Measurements from ENCODE around the gene IL31RA. TPM values are rescaled to one million over a fixed set of nuclear protein-coding genes. Genes with fewer than 3 reads are reported as not detected.
"Not testable (repeated sequence)": the region's sequence is repeated elsewhere in the genome, so short reads cannot be mapped to it uniquely, and the experiment has no call there.

Gene IL31RA
- total RNA-seq = 0.21 and 0.73 TPM in 2 replicates

DNA sequence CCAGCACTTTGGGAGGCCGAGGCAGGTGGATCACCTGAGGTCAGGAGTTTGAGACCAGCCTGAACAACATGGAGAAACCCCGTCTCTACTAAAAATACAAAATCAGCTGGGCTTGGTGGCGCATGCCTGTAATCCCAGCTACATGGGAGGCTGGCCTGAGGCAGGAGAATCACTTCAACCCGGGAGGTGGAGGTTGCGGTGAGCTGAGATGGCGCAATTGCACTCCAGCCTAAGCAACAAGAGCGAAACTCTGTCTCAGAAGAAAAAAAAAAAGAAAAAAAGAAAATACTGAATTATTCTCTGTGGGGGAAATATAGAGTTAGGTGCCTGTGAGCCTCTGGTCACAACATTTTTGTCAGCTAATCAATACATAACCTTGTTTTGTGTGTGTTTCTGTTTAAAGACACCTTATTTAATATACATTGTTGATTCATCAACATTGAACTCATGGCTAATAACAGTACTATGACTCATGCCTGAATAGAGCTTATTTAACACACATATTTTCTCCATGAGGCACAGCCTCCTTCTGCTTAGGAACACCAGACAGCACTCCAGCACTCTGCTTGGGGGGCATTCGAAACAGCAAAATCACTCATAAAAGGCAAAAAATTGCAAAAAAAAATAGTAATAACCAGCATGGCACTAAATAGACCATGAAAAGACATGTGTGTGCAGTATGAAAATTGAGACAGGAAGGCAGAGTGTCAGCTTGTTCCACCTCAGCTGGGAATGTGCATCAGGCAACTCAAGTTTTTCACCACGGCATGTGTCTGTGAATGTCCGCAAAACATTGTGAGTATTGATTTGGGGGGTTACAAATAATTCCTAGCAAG is at the start of gene IL31RA:
IL31RA (plus strand) TSS at position 519 of the 836 bp plus-strand sequence; CDS start at position 733, 214 bp downstream.
- DNase-seq (ENCODE audit: low read depth, low spot score) = no peak

DNA sequence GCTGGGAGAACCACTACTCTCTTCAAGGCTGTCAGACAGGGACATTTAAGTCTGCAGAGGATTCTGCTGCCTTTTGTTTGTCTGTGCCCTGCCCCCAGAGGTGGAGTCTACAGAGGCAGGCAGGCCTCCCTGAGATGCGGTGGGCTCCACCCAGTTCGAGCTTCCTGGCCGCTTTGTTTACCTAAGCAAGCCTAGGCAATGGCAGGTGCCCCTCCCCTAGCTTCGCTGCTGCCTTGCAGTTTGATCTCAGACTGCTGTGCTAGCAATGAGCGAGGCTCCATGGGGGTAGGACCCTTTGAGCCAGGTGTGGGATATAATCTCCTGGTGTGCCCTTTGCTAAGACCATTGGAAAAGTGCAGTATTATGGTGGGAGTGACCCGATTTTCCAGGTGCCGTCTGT is 42.3 kb upstream of the IL31RA start:
- DNase-seq (ENCODE audit: low read depth, low spot score) = not testable (repeated sequence)

DNA sequence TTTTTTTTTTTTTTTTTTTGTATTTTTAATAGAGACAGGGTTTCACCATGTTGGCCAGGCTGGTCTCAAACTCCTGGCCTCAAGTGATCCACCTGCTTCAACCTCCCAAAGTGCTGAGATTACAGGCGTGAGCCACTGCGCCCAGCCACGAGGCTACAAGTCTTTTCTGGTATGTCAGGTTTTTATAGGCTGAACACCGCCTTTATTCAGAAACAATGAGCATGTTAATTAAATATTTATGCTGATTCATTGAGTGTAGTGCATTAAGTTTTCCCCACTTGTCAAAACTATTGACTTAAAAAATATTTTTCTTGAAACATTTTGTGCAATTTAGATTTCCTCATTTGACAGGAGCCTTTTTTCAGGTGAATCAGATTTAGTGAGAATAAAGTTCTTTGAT is 35.2 kb upstream of the IL31RA start:
- DNase-seq (ENCODE audit: low read depth, low spot score) = not testable (repeated sequence)

DNA sequence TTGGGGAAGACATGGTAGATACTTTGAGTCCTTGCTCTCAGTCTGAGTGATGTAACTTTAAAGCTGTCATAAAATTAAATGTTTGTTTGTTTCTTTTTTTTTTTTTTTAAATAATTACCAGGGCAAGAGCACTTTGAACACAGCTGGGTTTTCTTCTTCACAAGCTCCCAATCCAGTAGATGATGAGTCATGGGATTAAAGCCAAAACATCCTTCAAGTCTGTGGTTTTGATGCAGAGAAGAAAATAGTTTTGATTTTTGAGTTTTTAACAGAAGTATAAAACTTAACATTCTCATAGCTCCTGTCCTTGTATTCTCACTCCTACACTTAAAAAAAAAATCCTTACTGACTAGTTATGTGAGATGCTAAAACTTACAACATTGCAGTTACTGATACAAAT is 34.8 kb upstream of the IL31RA start:
- no peak for DNase-seq (ENCODE audit: low read depth, low spot score)

DNA sequence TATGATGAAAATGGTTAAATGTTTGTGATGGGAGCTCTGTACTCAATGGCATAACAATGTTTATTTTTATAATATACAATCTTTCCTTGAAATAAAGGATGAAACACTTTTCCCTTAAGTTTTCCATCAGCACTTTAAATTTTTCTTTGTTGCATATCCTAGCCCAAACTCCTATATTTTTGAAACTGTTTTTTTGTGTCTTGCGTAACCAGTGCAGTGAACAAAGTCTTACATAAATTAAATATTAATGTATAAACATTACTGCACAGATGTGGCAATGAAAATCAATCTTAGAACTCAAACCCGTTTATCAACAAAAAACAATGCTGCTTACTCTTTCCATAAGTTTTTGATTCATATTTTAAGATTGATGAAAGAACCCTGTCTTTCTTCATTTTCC is 34.1 kb upstream of the IL31RA start:
- no peak for DNase-seq (ENCODE audit: low read depth, low spot score)

DNA sequence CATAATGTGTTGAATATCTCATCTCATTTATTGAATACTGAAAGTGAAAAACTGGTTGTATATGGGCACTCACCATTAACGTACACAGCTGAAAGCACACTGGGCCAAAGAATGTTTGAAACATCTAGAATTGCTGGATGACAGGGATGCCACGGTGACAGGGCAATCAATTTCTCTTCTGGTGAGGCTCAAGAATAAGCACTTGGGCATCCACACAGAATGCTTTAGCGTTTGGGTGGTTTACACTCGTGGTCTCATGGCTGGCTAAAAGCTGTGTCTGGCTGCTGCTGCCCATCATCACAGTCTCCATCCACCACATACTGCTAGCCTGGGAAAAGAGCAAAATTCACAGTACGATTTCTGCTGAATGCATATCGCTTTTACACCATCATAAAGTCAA is 30.7 kb upstream of the IL31RA start:
- DNase-seq (ENCODE audit: low read depth, low spot score) = no peak

DNA sequence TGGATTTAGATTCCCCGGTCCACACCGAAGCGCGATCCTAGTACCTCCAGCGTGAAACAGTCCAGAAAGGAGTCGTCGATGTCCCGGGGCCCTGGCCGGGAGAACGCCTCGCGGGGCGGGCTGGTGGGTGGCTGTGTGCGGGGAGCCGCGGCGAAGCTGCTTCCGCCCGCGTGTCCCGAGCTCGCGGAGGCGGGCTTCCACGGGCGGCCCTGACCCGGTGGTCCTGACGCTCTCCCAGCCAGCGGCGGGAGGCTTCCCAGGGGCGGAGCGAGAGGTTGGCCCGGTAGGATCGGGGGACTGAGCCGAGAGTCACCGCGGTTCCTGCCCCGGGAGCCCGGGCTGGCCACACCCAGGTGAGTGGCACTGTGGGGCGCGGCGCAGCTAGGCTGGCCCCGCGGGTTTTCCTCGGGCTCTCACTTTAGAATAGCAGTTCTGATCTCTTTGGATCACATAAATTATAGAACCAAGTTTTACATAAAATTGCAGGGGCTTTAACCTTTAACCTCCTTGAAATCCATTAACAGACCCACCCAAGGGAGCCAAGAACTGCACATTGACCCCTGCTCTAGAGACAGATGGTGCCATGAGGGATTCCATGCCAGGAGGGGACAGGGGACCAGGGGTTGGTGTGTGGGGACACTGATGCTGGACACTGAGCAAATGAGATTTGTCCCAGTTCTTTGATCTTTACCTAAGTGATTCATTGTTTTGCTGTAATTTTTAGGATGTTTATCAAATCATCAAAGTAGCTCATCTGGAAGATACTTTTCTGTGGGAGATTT is 29.2 kb upstream of the IL31RA start:
- no peak for DNase-seq (ENCODE audit: low read depth, low spot score)

DNA sequence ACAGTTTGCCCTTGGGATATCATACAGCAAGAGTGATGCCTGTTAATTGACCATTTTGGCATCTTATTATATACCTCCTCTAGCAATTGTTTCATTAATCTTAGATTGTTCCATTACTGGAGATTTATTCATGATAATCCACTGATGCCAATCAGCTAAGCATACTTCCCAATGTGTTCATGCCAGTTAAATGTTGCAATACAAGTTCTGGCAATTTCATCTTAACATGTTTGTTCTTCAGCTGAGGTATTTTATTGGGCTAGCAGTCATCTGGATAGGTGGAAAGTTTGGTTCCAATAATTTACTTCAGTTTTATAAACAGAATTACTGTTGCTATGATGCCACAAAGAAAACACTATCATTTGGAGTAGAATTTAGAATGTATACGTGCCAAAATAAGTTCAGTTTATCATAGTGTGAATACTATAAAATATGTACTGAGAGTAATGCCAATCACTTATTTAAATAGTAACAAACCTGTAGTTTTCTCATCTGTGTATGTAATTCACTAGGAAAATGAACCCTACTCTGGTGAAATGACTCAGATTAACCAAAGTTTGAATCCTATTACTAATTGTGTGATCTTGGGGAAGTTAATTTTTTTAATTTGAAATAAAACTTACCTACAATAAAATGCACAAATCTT is 27.9 kb upstream of the IL31RA start:
- no peak for DNase-seq (ENCODE audit: low read depth, low spot score)

DNA sequence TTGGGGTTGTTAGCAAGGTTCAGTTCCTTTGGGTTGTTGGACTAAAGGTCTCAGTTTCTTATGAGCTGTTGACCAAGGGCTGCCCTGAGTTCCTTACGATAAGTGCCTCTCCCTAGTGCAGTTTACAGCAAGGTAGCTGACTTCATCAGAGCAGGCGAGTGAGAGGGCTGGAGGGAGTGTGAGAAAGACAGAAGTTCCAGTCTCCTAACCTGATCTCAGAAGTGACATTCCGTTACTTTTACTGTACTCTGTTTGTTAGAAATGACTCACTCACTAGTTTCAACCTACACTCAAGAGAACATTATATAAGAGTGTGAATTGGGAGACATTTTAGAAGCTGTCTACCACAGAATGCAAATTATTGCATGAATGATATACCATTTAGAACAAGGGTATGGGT is 21.2 kb upstream of the IL31RA start:
- DNase-seq (ENCODE audit: low read depth, low spot score) = no peak

DNA sequence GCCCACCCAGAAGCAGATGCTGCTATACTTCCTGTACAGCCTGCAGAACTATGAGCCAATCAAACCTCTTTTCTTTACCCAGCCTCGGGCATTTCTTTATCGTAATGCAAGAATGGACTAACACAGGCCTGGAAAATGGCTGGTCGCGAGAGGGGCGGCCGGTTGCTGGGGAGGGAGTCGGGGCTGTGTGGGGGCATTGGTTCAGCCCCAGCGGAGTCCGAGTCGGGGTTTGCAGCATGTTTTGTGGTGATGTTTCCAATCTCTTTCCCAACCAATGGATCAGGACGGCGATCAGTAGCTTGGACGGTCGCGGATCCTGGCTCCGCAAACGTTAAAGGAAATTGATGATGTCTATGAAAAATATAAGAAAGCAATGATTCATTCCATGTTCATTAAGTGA is 18.7 kb upstream of the IL31RA start:
- DNase-seq (ENCODE audit: low read depth, low spot score) = no peak

DNA sequence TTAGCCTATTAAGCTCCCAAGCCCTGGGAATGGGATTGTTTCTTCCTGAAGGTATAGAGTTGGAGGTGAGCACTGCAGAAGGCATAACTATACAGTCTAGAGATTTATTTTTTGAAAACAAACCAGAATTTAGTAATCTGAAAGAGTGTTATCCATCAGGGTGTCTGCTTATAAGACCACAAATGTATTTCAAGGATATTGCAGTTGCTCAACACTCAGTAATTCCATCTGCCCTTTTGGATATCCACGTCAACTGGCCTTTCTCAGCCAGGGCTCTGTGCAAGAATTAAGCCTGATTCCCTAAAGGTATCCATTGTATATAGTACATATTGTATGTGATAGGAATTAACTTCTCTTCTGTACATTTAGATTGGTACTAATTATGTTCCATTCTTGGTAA is 15.0 kb upstream of the IL31RA start:
- no peak for DNase-seq (ENCODE audit: low read depth, low spot score)

DNA sequence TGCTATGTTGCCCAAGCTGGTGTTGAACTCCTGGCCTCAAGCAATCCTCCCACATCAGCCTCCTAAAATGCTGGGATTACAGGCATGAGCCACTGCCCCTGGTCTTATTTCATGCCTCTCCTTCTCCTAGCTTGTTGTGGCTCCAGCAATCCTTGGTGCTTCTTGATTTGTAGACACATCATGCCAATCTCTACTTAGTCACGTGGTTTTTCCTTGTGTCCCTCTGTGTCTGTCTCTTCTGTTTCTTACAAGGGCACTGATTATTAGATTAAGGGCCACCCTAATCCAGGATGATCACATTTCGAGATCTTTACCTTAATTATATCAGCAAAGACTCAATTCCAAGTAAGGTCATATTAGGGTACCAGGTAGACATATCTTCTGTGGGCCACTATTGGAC is 9.2 kb upstream of the IL31RA start:
- DNase-seq (ENCODE audit: low read depth, low spot score) = no peak

DNA sequence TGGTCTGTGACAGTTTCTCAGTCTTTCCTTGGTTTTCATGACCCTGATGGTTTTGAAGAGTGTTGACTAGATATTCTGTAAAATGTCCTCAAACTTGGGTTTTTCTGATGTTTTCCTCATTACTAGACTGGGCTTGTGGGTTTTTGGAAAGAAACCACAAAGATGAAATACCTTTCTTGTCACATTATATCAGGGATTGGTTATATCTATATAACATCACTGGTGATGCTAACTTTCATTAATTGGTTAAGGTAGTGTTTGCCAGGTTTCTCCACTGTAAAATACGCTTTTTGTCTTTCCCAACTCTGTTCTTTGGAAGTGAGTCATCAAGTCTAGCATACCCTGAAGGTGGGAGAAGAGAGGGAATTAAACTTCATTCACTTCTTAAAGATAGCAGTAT is 3.3 kb upstream of the IL31RA start:
- no peak for DNase-seq (ENCODE audit: low read depth, low spot score)

DNA sequence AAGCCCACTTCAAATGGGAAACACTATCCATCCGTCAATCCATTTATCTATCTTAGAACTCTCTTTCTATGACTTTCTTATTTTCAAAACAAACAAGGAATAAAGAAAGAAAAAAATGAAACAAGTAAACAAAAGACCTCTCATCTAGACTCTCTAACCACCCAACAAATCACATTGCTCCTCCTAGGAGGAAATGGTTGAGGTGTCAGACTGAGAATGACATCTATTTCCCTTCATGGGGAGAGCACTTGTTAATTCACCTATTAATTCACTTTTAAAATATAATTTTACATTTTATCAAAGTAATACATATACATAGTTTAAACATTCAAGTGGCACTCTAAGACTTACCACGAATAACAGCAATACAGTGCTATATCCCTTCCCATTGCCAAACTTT is 2.4 kb upstream of the IL31RA start:
- no peak for DNase-seq (ENCODE audit: low read depth, low spot score)

DNA sequence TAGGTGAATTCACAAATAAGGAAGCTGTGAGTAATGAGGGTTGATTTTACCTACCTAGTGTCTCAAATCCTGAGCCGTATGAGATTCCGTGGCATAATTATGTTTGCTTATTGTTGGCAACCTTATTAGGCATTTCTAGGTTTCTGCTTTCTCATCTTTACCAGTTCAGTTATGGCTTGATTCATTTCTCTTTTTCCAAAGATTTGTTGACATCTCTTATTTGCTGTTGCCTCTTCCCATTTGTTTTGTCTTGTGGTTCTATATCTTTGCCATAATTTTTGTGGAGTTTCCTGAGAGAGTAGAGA is 470 bp downstream of the IL31RA start:
- DNase-seq (ENCODE audit: low read depth, low spot score) = no peak

DNA sequence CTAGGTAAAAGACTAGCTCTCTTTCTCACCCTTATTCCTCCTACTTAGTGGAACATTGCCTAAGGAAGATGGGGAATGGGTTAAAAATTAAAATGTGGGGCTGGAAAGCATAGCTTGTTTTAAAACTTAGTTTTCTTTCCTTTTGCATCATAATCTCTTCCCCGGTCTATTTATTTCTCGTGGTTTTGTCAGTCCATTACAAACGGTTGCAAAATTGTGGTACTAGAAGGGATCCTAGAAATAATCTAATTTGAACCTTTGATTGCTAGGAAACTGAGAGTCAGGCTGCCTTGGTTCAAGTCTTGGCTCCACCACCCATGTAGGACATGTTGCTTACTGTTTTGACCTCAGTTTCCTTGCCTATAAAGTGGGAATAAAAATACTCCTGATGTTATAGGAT is 1.3 kb downstream of the IL31RA start:
- no peak for DNase-seq (ENCODE audit: low read depth, low spot score)

DNA sequence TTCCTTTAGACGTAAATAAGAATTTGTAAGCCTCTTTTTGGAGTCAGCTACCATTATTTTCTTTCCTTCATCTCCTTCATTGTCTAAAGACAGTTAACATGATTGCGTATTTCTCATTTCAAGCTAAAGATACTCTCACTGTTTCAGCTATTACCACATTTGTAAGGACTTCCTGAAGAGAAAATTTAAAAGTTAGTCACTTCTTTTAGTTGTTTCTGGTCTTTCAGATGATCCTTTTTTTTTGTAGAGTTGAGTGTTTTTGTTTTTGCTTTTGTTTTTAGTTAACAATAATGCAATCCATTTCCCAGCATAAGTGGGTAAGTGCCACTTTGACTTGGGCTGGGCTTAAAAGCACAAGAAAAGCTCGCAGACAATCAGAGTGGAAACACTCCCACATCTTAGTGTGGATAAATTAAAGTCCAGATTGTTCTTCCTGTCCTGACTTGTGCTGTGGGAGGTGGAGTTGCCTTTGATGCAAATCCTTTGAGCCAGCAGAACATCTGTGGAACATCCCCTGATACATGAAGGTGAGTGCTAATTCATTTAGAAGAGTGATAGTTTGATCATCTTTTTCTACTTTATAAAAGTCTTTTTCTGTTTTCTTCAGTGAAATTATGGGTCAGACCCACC is 2.0 kb downstream of the IL31RA start:
- DNase-seq (ENCODE audit: low read depth, low spot score) = no peak

DNA sequence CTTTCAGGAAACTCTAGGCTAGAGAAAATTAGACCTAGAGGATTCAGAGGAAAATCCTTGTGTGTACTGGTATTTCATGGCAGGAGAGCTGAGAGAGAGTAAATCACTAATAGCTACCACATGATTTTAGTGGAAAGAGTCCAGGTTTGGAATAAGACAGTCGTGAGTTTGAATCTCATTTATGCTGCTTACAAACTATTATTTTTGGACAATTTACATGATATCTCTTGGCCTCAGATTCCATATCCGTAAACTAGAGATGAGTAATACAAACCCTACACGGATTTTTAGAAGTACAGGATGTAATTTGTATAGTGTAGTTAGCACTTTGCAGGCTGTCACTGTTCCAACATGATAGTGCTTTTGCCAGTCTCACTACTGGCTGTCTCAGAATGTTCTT is 2.7 kb downstream of the IL31RA start:
- no peak for DNase-seq (ENCODE audit: low read depth, low spot score)

DNA sequence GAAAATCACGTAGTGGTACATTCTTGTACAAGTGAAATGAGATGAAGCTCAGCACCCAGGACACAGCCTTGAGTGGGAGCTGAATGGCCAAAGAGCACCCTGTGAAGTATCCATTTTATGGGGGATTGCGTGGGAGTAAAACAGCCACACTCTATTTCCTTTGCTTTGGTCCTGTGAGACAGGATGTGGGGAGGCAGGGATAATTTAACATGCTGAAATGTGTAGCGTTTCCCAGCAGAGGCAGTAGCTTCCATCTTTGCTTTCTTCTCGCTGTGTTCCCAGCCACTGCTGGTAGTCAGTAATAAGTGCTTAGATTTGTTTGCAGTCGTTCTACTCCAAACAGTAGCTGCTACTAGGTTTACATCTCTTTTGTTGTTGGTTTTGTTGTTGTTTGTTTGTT is 4.4 kb downstream of the IL31RA start:
- DNase-seq (ENCODE audit: low read depth, low spot score) = no peak

DNA sequence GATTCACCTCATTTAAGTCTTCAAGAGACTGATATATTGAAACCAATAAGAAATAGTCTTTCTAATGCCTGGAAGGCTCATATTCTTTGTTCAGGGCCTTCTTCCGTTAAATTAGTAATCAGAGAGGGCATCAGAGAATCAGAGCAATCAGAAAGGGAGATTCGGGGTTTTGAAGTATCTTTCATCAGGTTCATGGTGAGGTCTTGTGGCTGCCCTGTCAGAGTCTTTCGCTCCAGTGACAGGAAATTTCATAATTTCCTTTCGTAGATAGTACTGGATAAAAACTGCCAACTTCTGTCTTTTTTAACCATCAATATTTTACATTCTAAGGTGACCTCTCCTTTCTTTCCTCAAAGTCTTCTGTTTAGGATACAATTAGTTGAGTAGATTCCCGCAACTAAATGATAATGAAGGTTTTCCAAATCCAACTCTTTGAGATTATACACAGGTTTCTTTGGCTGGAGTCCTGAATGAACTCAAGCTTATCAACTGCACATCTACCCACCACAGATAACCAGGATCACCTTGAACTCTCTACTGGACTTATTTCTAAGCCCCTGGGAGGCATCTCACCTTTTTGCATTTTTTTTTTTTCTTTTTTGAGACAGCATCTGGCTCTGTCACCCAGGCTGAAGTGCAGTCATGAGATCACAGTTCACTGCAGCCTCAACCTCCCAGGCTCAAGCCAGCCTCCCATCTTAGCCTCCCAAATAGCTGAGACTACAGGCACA is 5.5 kb downstream of the IL31RA start:
- no peak for DNase-seq (ENCODE audit: low read depth, low spot score)

DNA sequence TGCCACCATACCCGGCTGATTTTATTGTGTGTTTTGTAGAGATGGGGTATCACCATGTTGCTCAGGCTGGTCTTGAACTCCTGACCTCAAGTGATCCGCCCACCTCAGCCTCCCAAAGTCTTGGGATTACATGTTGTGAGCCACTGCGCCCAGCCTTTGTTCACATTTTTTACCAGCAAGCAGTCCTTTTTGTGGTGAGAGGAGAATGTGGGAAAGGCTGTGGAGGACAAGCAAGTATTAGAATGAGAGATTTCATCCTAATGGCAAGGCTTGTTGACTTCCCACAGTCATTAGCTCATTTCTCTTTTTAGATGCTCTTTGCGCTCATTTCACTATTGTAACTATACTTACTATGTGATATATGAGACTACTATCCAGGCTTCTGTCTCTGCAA is 6.1 kb downstream of the IL31RA start:
- DNase-seq (ENCODE audit: low read depth, low spot score) = no peak

Data from pulmonary artery endothelial cell (primary cell).